ENCODE data around the gene RABGAP1.

RABGAP1 gene

GRCh38 chr9:122944960-122945888 is 4.4 kb downstream of the RABGAP1 start:
- DNase-seq: no peak

GRCh38 chr9:122946461-122947005 is 5.7 kb downstream of the RABGAP1 start:
- no peak for DNase-seq

GRCh38 chr9:122948313-122948712 is 7.5 kb downstream of the RABGAP1 start:
- no peak for DNase-seq

GRCh38 chr9:122949696-122950095 is 8.9 kb downstream of the RABGAP1 start:
- no peak for DNase-seq

GRCh38 chr9:122950263-122950662 is 9.4 kb downstream of the RABGAP1 start:
- no peak for DNase-seq

- no peak for DNase-seq
These were observed 10.2 kb downstream of the RABGAP1 start for GRCh38 chr9:122951056-122951455.

GRCh38 chr9:122954253-122954691 is 13.5 kb downstream of the RABGAP1 start:
- DNase-seq: no peak

GRCh38 chr9:122955961-122956360 is 15.1 kb downstream of the RABGAP1 start:
- DNase-seq: no peak

GRCh38 chr9:122961139-122961538 is 20.3 kb downstream of the RABGAP1 start:
- DNase-seq: no peak

GRCh38 chr9:122975196-122975595 is 34.4 kb downstream of the RABGAP1 start:
- no peak for DNase-seq

GRCh38 chr9:122978601-122979000 is 37.8 kb downstream of the RABGAP1 start:
- no peak for DNase-seq

- DNase-seq: no peak
These were observed 45.2 kb downstream of the RABGAP1 start for GRCh38 chr9:122986010-122986409.

GRCh38 chr9:122988141-122988540 is 47.3 kb downstream of the RABGAP1 start:
- DNase-seq: no peak

GRCh38 chr9:122988920-122989621 is 48.3 kb downstream of the RABGAP1 start:
- no peak for DNase-seq

- DNase-seq: no peak
These were observed 50.6 kb downstream of the RABGAP1 start for GRCh38 chr9:122991370-122991830.

GRCh38 chr9:122996586-122996985 is 55.8 kb downstream of the RABGAP1 start:
- no peak for DNase-seq

- no peak for DNase-seq
These were observed 57.6 kb downstream of the RABGAP1 start for GRCh38 chr9:122998448-122998847.

- DNase-seq: no peak
These were observed 59.7 kb downstream of the RABGAP1 start for GRCh38 chr9:123000371-123001068.

GRCh38 chr9:123002754-123003153 is 61.9 kb downstream of the RABGAP1 start:
- no peak for DNase-seq

- DNase-seq: no peak
These were observed 62.6 kb downstream of the RABGAP1 start for GRCh38 chr9:123003466-123003865.

- DNase-seq: no peak
These were observed 65.1 kb downstream of the RABGAP1 start for GRCh38 chr9:123005964-123006363.

- DNase-seq: no peak
These were observed 66.4 kb downstream of the RABGAP1 start for GRCh38 chr9:123007269-123007668.

- no peak for DNase-seq
These were observed 68.1 kb downstream of the RABGAP1 start for GRCh38 chr9:123008909-123009308.

All from activated naive CD4-positive, alpha-beta T cell (primary cell).